VCaP (cell line): ENCODE measurements around the gene RPTOR.

ENCODE experiments used
- H3K27ac ChIP-seq: fragments of 450-650 bp; 2 replicates; pipeline ENCODE4 v1.5.1; 2017
- CTCF ChIP-seq: fragments of 450-650 bp; conservative IDR thresholded peaks from 2 replicates; pipeline ENCODE4 v1.5.1; 2017; ENCODE audit warnings: mild to moderate bottlenecking, moderate library complexity

The RPTOR gene

GRCh38 chr17:80613732-80614071 lies 69.1 kb downstream of the RPTOR start:
- no peak overlapping the region for H3K27ac ChIP-seq
- TF ChIP-seq CTCF = no peak

- no peak overlapping the region for H3K27ac ChIP-seq
- no peak for TF ChIP-seq CTCF
Measured at GRCh38 chr17:80614332-80615047, 69.9 kb downstream of the RPTOR start.

GRCh38 chr17:80615376-80615775 lies 70.7 kb downstream of the RPTOR start:
- no peak for TF ChIP-seq CTCF
- no peak overlapping the region for H3K27ac ChIP-seq

- no peak for TF ChIP-seq CTCF
- H3K27ac ChIP-seq = no peak overlapping the region
Measured at GRCh38 chr17:80616705-80617104, 72.1 kb downstream of the RPTOR start.

DNA sequence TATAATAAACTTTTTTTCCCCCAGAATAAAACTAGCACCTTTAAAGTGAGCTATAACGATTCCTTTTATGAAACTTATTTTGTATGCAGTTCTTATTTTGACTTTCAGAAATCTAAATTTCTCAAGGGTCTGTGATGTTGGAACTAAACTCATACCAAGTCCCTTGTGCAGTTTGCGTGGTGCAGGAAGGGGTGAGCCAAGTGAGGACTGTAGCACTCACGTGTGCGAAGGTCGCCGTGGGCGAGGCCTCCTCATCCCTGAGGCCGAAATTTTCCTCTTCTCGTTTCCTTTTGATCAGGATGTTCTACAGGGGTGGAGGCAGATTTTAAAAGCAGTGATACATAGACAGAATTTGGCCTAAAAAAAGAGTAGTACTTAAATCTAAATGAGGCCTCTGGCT lies 73.7 kb downstream of the RPTOR start:
- TF ChIP-seq CTCF = no peak
- H3K27ac ChIP-seq = no peak overlapping the region

DNA sequence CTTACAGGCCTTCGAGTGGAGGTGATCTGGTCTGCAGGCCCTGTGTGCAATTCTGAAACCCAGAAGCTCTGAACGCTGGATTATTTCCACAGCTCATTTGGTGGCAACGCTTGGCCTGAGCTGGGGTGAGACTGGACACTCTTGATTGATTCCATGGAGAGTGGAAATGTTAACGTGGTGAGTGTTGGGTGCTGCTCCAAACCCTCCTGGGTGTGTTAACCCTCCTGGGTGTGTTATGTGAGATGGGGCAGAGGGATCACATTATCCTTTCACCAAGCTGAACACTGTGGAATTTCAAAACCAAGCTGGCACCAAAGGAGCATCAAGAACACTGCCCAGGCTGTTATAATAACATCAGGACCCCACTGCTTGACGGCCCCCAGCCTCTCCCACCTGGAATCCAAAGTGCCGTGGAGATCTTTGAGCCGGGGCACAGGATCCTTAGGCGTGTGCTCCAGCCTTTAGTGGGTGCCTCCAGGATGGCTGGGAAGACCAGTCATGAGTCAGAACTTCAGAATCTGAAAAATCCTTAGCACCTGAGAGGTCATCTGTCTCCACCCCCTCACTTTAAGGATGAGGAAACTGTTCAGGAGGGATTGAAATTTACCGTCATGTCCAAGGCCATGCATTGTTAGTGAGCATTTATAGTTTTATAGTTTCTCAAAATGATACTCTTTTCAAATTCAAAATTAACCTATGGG lies 75.0 kb downstream of the RPTOR start:
- TF ChIP-seq CTCF = no peak
- no peak overlapping the region for H3K27ac ChIP-seq

DNA sequence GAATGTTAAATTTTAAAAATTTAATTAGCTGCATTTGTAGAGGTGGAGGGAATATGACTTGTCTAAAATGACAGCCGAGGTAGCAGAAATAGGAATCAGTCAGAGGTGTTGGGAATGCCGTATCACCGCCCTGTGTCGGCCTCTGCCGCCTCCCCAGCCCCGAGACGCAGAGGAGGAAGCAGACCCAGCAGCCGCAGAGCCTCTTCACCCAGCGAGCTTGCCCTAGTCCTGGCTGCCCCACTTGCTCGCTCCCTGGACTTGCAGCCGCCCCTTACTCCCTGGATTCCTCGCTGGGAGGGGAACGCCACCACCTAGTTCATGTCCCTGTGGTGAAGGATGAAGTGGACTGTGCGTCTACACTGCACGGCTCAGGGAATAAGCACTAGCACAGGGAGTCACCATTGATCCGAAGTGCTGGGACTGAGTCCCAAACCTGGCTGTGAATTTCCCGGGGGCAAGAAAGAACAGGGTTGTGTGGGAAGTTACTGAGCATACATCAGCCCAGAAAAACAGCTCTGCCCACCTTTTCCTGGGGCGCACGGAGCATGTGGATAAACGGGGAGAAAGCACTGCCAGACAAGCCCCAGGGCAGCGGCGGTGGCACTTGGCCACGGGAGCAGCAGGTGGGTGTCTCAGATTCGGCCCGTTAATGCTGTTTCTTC lies 76.8 kb downstream of the RPTOR start:
- no peak for TF ChIP-seq CTCF
- no peak overlapping the region for H3K27ac ChIP-seq
